AG09309 (cell line): ENCODE measurements around the gene SGSH.
"Not testable (repeated sequence)": the region's sequence is repeated elsewhere in the genome, so short reads cannot be mapped to it uniquely, and the experiment has no call there.

Source experiments
- DNase-seq: peaks from one replicate; pipeline ENCODE4 v3.0.0-alpha.2; 2010; ENCODE audit warnings: low read depth
- H3K4me3 ChIP-seq: 2 replicates; pipeline ENCODE4 v1.5.1; 2011; ENCODE audit warnings: mild to moderate bottlenecking, low read depth, low read length, moderate library complexity; ENCODE audit not compliant: control insufficient read depth
- CTCF ChIP-seq: IDR thresholded peaks from 2 replicates; pipeline ENCODE4 v1.5.1; 2011; ENCODE audit warnings: mild to moderate bottlenecking, low read depth, low read length, inconsistent platforms; ENCODE audit not compliant: insufficient read depth, control insufficient read depth; ENCODE audit errors: missing control alignments

SGSH gene

GRCh38 chr17:80246266-80246681 lies 26.1 kb upstream of the SGSH start:
- DNase-seq = no peak
- H3K4me3 ChIP-seq = no peak overlapping the region
- no peak for TF ChIP-seq CTCF

DNA sequence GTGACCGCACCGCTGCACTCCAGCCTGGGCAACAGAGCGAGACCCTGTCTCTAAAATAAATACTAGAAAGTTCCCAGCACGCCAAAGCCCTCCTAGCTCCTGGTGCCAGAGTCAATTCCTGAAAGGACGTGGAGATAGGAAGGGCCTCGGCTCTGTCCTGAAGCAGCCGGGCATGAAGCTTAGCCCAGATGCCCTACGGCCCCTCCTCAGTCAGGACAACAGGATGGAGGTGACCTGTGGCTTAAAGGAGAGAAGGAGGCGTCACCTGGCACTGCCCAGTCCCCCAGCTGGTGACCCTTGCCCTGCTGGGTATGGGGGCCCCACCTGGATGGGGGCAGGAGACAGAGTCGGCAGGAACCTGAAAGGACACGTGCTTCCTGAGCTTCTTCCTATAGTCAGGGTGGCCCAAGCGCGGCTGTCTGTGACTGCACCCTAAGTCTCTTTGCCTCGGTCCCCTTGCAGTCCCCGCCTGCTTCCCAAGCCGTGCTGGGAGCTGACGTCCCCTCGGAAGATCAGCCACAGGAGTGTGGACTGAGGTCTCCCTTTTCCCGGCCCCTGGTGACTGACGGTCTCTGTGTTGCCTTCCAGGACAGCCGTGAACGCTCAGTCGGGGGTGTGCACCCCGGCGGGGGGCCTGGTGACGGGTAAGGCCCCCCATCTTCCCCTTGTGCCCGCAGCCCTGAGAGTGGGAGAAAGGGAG lies 25.6 kb upstream of the SGSH start:
- no peak for TF ChIP-seq CTCF
- DNase-seq = no peak

DNA sequence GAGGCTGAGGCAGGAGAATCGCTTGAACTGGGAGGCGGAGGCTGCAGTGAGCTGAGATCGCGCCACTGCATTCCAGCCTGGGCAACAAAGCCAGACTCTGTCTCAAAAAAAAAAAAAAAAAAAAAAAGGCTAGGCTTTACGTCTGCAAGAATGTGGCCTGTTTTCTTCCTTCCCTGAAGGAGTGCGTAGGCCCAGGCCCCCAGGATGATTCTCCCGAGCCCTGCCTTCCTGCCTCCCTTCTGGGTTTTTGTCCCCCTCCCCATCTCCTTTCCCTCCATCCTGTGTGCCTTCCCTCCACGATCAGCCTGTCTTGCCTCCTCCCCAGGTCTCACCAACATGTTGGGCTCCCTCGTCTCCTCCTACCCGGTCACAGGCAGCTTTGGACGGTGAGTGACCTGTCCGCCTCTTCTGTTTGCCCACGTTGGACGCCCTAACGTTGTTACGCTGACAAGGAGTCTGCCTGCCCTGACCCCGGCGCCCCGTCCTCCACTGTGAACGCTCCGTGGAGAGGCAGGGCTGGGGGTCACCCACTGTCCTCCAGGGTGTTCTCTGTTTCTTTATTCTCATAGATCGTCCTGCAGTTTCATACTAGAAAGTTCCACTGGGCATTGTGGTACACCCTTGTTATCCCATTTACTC lies 24.9 kb upstream of the SGSH start:
- TF ChIP-seq CTCF = no peak
- no peak overlapping the region for H3K4me3 ChIP-seq
- no peak for DNase-seq

More for the DNA sequence above, 25.6 kb upstream of the SGSH start:
- no peak overlapping the region for H3K4me3 ChIP-seq

- DNase-seq, H3K4me3 ChIP-seq: not testable (repeated sequence)
Observed at GRCh38 chr17:80244448-80244847, 24.3 kb upstream of the SGSH start.

DNA sequence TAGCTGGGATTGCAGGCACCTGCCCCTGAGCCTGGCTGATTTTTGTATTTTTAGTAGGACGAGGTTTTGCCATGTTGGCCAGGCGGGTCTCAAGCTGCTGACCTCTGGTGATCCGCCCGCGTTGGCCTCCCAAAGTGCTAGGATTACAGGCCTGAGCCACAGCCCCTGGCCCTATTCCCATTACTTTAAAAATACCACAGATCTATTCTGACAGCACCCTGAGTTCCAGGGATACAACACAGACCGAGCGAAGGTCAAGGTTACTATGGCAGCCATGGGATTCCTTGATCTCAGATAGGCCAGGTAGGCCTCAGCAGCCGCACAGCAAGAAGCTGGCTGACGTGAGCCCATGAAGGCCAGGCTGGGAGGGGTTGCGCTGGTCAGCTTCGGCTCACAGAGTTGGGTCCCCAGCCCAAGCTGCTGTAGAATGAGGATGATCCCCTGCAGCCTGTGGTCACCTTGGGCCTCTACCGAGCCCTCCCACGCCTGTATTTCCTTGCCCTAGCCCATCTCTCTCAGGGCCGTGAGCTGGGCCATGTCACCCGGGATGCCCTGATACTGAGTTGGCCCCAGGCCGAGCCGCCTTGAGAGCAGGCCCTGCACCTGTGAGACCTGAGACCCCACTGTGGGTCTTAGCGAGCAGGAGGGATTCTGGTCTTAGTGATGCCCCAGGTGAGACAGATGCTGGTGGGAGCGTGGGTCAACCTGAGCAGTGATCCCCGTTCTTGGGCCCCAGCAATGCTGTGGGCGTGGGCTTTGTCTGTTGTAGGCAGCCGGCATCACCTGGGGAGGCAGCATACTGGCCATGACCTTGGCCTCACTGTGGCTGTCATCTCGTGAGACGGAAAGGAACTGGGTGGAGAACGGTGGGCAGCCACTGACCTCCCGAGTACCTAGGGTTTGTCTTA lies 23.6 kb upstream of the SGSH start:
- no peak for TF ChIP-seq CTCF
- no peak for DNase-seq

GRCh38 chr17:80242505-80242904 lies 22.4 kb upstream of the SGSH start:
- H3K4me3 ChIP-seq = no peak overlapping the region
- DNase-seq = no peak
- TF ChIP-seq CTCF = no peak

More for the DNA sequence above, 23.6 kb upstream of the SGSH start:
- no peak overlapping the region for H3K4me3 ChIP-seq

GRCh38 chr17:80237386-80237785 lies 17.3 kb upstream of the SGSH start:
- TF ChIP-seq CTCF = no peak
- no peak overlapping the region for H3K4me3 ChIP-seq
- DNase-seq = no peak
